HL-60 (cell line): ENCODE measurements around the gene NPPA.
"Not testable (repeated sequence)": the region's sequence is repeated elsewhere in the genome, so short reads cannot be mapped to it uniquely, and the experiment has no call there.

ENCODE experiments used
- CTCF ChIP-seq: IDR thresholded peaks from one replicate; pipeline ENCODE4 v1.5.1; 2011; ENCODE audit warnings: low read length, control low read depth, inconsistent platforms; ENCODE audit not compliant: insufficient read depth
- POLR2AphosphoS5 ChIP-seq: IDR thresholded peaks from 2 replicates; pipeline ENCODE4 v1.6.1; 2012; ENCODE audit warnings: low read depth
- REST ChIP-seq: IDR thresholded peaks from 2 replicates; pipeline ENCODE4 v1.6.1; 2012; ENCODE audit warnings: low read depth; ENCODE audit not compliant: insufficient replicate concordance
- SPI1 ChIP-seq: IDR thresholded peaks from 2 replicates; pipeline ENCODE4 v1.6.1; 2012; ENCODE audit warnings: low read depth, mild to moderate bottlenecking, borderline replicate concordance

GRCh38 chr1:11803924-11804665 lies 43.5 kb downstream of the NPPA start:
- TF ChIP-seq CTCF, POLR2AphosphoS5, SPI1, REST: not testable (repeated sequence)
